RWPE2 (cell line): ENCODE measurements around the gene EEPD1.
A peak's percentile ranks its signal among the peaks of the same experiment; 100 is the strongest.

ENCODE experiments used
- ATAC-seq: fragments of 200-7000 bp; cut with Tn5 transposase; 3 replicates; pipeline ENCODE4 v1.9.1; 2021; ENCODE audit warnings: low read depth
- DNase-seq: peaks from one replicate; pipeline ENCODE4 v3.0.0-alpha.2; 2020; ENCODE audit warnings: low spot score
- H3K27ac ChIP-seq: fragments of 450-650 bp; 2 replicates; pipeline ENCODE4 v1.5.1; 2017; ENCODE audit warnings: mild to moderate bottlenecking; ENCODE audit not compliant: poor library complexity, severe bottlenecking
- H3K27me3 ChIP-seq: fragments of 250-450 bp; sonication (Bioruptor Pico); 2 replicates; pipeline ENCODE4 v1.5.1; 2021; ENCODE audit warnings: mild to moderate bottlenecking, moderate library complexity; ENCODE audit not compliant: insufficient read depth, poor library complexity, severe bottlenecking
- H3K36me3 ChIP-seq: fragments of 250-450 bp; sonication (Bioruptor Pico); 2 replicates; pipeline ENCODE4 v1.5.1; 2020; ENCODE audit warnings: low read depth, mild to moderate bottlenecking, moderate library complexity
- H3K4me1 ChIP-seq: fragments of 250-450 bp; sonication (Bioruptor Pico); 2 replicates; pipeline ENCODE4 v1.5.1; 2021; ENCODE audit warnings: mild to moderate bottlenecking, moderate library complexity; ENCODE audit not compliant: insufficient read depth, poor library complexity, severe bottlenecking
- H3K4me3 ChIP-seq: fragments of 250-450 bp; sonication (Bioruptor Pico); 2 replicates; pipeline ENCODE4 v1.5.1; 2021; ENCODE audit warnings: mild to moderate bottlenecking, moderate library complexity; ENCODE audit not compliant: severe bottlenecking
- H3K9me3 ChIP-seq: fragments of 250-450 bp; sonication (Bioruptor Pico); 2 replicates; pipeline ENCODE4 v1.5.1; 2021; ENCODE audit warnings: mild to moderate bottlenecking, moderate library complexity; ENCODE audit not compliant: severe bottlenecking
- CTCF ChIP-seq: fragments of 450-650 bp; IDR thresholded peaks from one replicate; pipeline ENCODE4 v1.5.1; 2017; ENCODE audit warnings: mild to moderate bottlenecking, moderate library complexity; ENCODE audit not compliant: poor library complexity, severe bottlenecking

EEPD1 gene

GRCh38 chr7:36276428-36277248, 123.6 kb downstream of the EEPD1 start:
- no peak for DNase-seq
- TF ChIP-seq CTCF, result no peak
- H3K27me3 ChIP-seq, result no peaks in the 10 kb centered on the region
- no peak for ATAC-seq
- H3K36me3 ChIP-seq, result no peaks in the 10 kb centered on the region
- no peak overlapping the region for H3K4me3 ChIP-seq
- H3K9me3 ChIP-seq, result no peaks in the 10 kb centered on the region
- peaks cover 11% of the 10 kb centered on the region for H3K4me1 ChIP-seq
- no peak overlapping the region for H3K27ac ChIP-seq

- peaks cover 16% of the 10 kb centered on the region for H3K4me1 ChIP-seq
Measured at GRCh38 chr7:36277249-36277542, 124.1 kb downstream of the EEPD1 start.

GRCh38 chr7:36278069-36278619, 125.1 kb downstream of the EEPD1 start:
- DNase-seq (no peak), ATAC-seq (no peak)
- no peaks in the 10 kb centered on the region for H3K36me3 ChIP-seq
- H3K27ac ChIP-seq, result no peak overlapping the region
- H3K4me3 ChIP-seq, result no peak overlapping the region
- no peaks in the 10 kb centered on the region for H3K27me3 ChIP-seq
- peaks cover 16% of the 10 kb centered on the region for H3K4me1 ChIP-seq
- no peaks in the 10 kb centered on the region for H3K9me3 ChIP-seq
- TF ChIP-seq CTCF, result no peak

More at GRCh38 chr7:36277249-36277542, 124.1 kb downstream of the EEPD1 start:
- ATAC-seq (no peak), DNase-seq (no peak)
- no peak overlapping the region for H3K27ac ChIP-seq
- H3K27me3 ChIP-seq, result no peaks in the 10 kb centered on the region
- no peaks in the 10 kb centered on the region for H3K36me3 ChIP-seq
- no peak overlapping the region for H3K4me3 ChIP-seq
- TF ChIP-seq CTCF, result no peak
- no peaks in the 10 kb centered on the region for H3K9me3 ChIP-seq

- peak; percentile 55 for ATAC-seq
- H3K4me1 ChIP-seq, result peaks cover 16% of the 10 kb centered on the region
- H3K9me3 ChIP-seq, result no peaks in the 10 kb centered on the region
- no peak overlapping the region for H3K27ac ChIP-seq
- no peak for DNase-seq
- no peak overlapping the region for H3K4me3 ChIP-seq
- no peaks in the 10 kb centered on the region for H3K27me3 ChIP-seq
- no peaks in the 10 kb centered on the region for H3K36me3 ChIP-seq
- TF ChIP-seq CTCF, result no peak
Measured at GRCh38 chr7:36278620-36279172, 125.6 kb downstream of the EEPD1 start.
